HCT116 (cell line): Measurements from ENCODE around the gene ID1. TPM values are rescaled to one million over a fixed set of nuclear protein-coding genes. Genes with fewer than 3 reads are reported as not detected.

ENCODE experiments used
- ATAC-seq: fragments of 200-7000 bp; cut with Tn5 transposase; 2 replicates; pipeline ENCODE4 v1.9.1; 2020; ENCODE audit warnings: mild to moderate bottlenecking, moderate library complexity
- BruUV-seq: library from RNA; stranded (reverse); fragments of 400-500 nt; replicated peaks from 2 replicates; lab custom pipeline; 2021; lab: Mats Ljungman, UMichigan
- CTCF ChIA-PET: fragments of 300-600 bp; sonication (Branson Sonifier 250); formaldehyde crosslinking; loops from one replicate; lab custom pipeline; 2021; ENCODE audit warnings: antibody characterized with exemption; lab: Charles Lee
- POLR2A ChIA-PET: fragments of 300-600, 350-600 bp; sonication (Branson Sonifier 250); formaldehyde crosslinking; loops from one replicate; lab custom pipeline; 2021; ENCODE audit warnings: antibody characterized with exemption; lab: Charles Lee
- RAD21 ChIA-PET, 2 experiments: fragments of 300-600 bp; sonication (Branson Sonifier 250); formaldehyde crosslinking; loops; one replicate each; lab custom pipeline; 2023; ENCODE audit warnings: low total read pairs in 2 of 2; ENCODE audit not compliant: uncharacterized antibody in 2 of 2, unreplicated experiment in 2 of 2, low non-redundant PET in 1 of 2; lab: Charles Lee
- DNase-seq: peaks from one replicate; pipeline ENCODE4 v3.0.0-alpha.2; 2010; ENCODE audit warnings: low read depth, low spot score
- H2AFZ ChIP-seq: fragments of 200-600 bp; shearing (Covaris generic), sonication (generic); 2 replicates; pipeline ENCODE4 v1.6.1; 2017; ENCODE audit warnings: low read depth, mixed run types, mixed read lengths, antibody characterized with exemption, low read length; ENCODE audit not compliant: poor library complexity, severe bottlenecking
- H3K27ac ChIP-seq: 2 replicates; pipeline ENCODE4 v1.5.1; 2012; ENCODE audit warnings: low read depth, low read length
- H3K27me3 ChIP-seq: fragments of 200-600 bp; sonication (generic); 2 replicates; pipeline ENCODE4 v1.6.1; 2016; ENCODE audit warnings: mixed run types, low read length, mixed read lengths; ENCODE audit not compliant: insufficient read depth
- H3K36me3 ChIP-seq, 2 experiments: fragments of 200-500 bp in 1 of 2; fragments of 200-600 bp in 1 of 2; sonication (Bioruptor generic) in 1 of 2; sonication (generic) in 1 of 2; 2 replicates each; pipeline versions ENCODE4 v1.5.1 to v1.6.1; 2014 to 2016; ENCODE audit warnings: low read length in 2 of 2, inconsistent platforms in 1 of 2, mixed read lengths in 1 of 2, mixed run types in 1 of 2; ENCODE audit not compliant: insufficient read depth in 2 of 2, control insufficient read depth in 1 of 2
- H3K4me1 ChIP-seq, 2 experiments: fragments of 200-600 bp in 1 of 2; sonication (generic) in 1 of 2; 2 replicates each; pipeline versions ENCODE4 v1.5.1 to v1.6.1; 2012 to 2017; ENCODE audit warnings: low read length in 2 of 2, inconsistent platforms in 1 of 2, mild to moderate bottlenecking in 1 of 2, mixed read lengths in 1 of 2, mixed run types in 1 of 2, moderate library complexity in 1 of 2; ENCODE audit not compliant: insufficient read depth in 2 of 2, control insufficient read depth in 1 of 2
- H3K4me2 ChIP-seq: fragments of 200-600 bp; sonication (generic); 2 replicates; pipeline ENCODE4 v1.6.1; 2017; ENCODE audit warnings: mixed run types, low read length, mixed read lengths
- H3K4me3 ChIP-seq, 2 experiments: fragments of 200-600 bp in 1 of 2; sonication (generic) in 1 of 2; replicated peaks in 1 of 2; 2 replicates each; pipeline ENCODE4 v1.5.1; 2011 to 2016; ENCODE audit warnings: low read length in 2 of 2, control low read depth in 1 of 2, low read depth in 1 of 2, mild to moderate bottlenecking in 1 of 2, mixed read lengths in 1 of 2, mixed run types in 1 of 2
- H3K79me2 ChIP-seq: fragments of 200-600 bp; sonication (generic); 2 replicates; pipeline ENCODE4 v1.6.1; 2017; ENCODE audit warnings: mild to moderate bottlenecking, mixed run types, low read length, moderate library complexity, mixed read lengths; ENCODE audit not compliant: insufficient read depth
- H3K9ac ChIP-seq: fragments of 200-600 bp; sonication (generic); 2 replicates; pipeline ENCODE4 v1.6.1; 2016; ENCODE audit warnings: low read length, mixed read lengths
- H3K9me2 ChIP-seq: fragments of 200-600 bp; sonication (generic), shearing (Covaris generic); 2 replicates; pipeline ENCODE4 v1.6.1; 2017; ENCODE audit warnings: mixed run types, mild to moderate bottlenecking, moderate library complexity; ENCODE audit not compliant: insufficient read depth
- H3K9me3 ChIP-seq, 2 experiments: fragments of 200-500 bp in 1 of 2; fragments of 200-600 bp in 1 of 2; sonication (Bioruptor generic) in 1 of 2; sonication (generic) in 1 of 2; 2 replicates each; pipeline ENCODE4 v1.6.1; 2014 to 2017; ENCODE audit warnings: low read length in 2 of 2, mixed read lengths in 2 of 2, inconsistent platforms in 1 of 2, low read depth in 1 of 2, mild to moderate bottlenecking in 1 of 2, mixed run types in 1 of 2, moderate library complexity in 1 of 2; ENCODE audit not compliant: control insufficient read depth in 1 of 2, insufficient read depth in 1 of 2
- H4K20me1 ChIP-seq: fragments of 200-600 bp; sonication (generic), shearing (Covaris generic); 2 replicates; pipeline ENCODE4 v1.6.1; 2017; ENCODE audit warnings: mixed run types, mild to moderate bottlenecking, moderate library complexity; ENCODE audit not compliant: insufficient read depth
- CBX3 ChIP-seq: IDR thresholded peaks from 2 replicates; pipeline ENCODE4 v1.6.1; 2012; ENCODE audit warnings: low read depth
- CEBPB ChIP-seq: IDR thresholded peaks from 2 replicates; pipeline ENCODE4 v1.6.1; 2012; ENCODE audit warnings: low read depth
- CTCF ChIP-seq, 3 experiments: fragments of 200-600 bp in 1 of 3; sonication (generic) in 1 of 3; IDR thresholded peaks in 2 of 3; conservative IDR thresholded peaks in 1 of 3; 2 replicates each; pipeline ENCODE4 v1.5.1; 2012 to 2017; ENCODE audit warnings: low read depth in 2 of 3, low read length in 2 of 3, antibody characterized with exemption in 1 of 3, borderline replicate concordance in 1 of 3, control low read depth in 1 of 3, mild to moderate bottlenecking in 1 of 3, mixed read lengths in 1 of 3, mixed run types in 1 of 3, moderate library complexity in 1 of 3; ENCODE audit not compliant: insufficient read depth in 1 of 3
- EGR1 ChIP-seq: IDR thresholded peaks from 2 replicates; pipeline ENCODE4 v1.6.1; 2012; ENCODE audit warnings: low read depth
- ELF1 ChIP-seq: IDR thresholded peaks from 2 replicates; pipeline ENCODE4 v1.6.1; 2012; ENCODE audit warnings: low read depth, borderline replicate concordance
- EZH2phosphoT487 ChIP-seq: fragments of 200-600 bp; IDR thresholded peaks from 2 replicates; pipeline ENCODE4 v1.6.1; 2018; ENCODE audit warnings: antibody characterized with exemption, borderline replicate concordance
- FOSL1 ChIP-seq: IDR thresholded peaks from 2 replicates; pipeline ENCODE4 v1.6.1; 2012; ENCODE audit warnings: low read depth
- JUND ChIP-seq: IDR thresholded peaks from 2 replicates; pipeline ENCODE4 v1.6.1; 2012
- POLR2A ChIP-seq: IDR thresholded peaks from 2 replicates; pipeline ENCODE4 v1.7.0; 2011; ENCODE audit warnings: borderline replicate concordance; ENCODE audit not compliant: insufficient read depth, insufficient read length; ENCODE audit errors: extremely low read depth
- POLR2AphosphoS5 ChIP-seq: IDR thresholded peaks from 2 replicates; pipeline ENCODE4 v1.6.1; 2011; ENCODE audit warnings: mild to moderate bottlenecking, low read depth, low read length, moderate library complexity
- SIN3A ChIP-seq: IDR thresholded peaks from 2 replicates; pipeline ENCODE4 v1.6.1; 2012; ENCODE audit warnings: low read depth
- SP1 ChIP-seq: IDR thresholded peaks from 2 replicates; pipeline ENCODE4 v1.6.1; 2012; ENCODE audit warnings: low read depth
- SRF ChIP-seq: IDR thresholded peaks from 2 replicates; pipeline ENCODE4 v1.6.1; 2012; ENCODE audit warnings: low read depth
- TCF7L2 ChIP-seq: IDR thresholded peaks from 2 replicates; pipeline ENCODE4 v1.7.0; 2011; ENCODE audit warnings: borderline replicate concordance, inconsistent platforms; ENCODE audit not compliant: insufficient read depth, insufficient read length; ENCODE audit errors: extremely low read depth
- YY1 ChIP-seq: IDR thresholded peaks from 2 replicates; pipeline ENCODE4 v1.6.1; 2011; ENCODE audit warnings: low read length, low read depth, moderate library complexity, mild to moderate bottlenecking; ENCODE audit not compliant: insufficient replicate concordance; ENCODE audit errors: extremely low read depth
- ZBTB33 ChIP-seq: IDR thresholded peaks from 2 replicates; pipeline ENCODE4 v1.6.1; 2011; ENCODE audit warnings: mild to moderate bottlenecking, low read length, moderate library complexity; ENCODE audit not compliant: insufficient replicate concordance; ENCODE audit errors: extremely low read depth
- ZFX ChIP-seq: fragments of 450-650 bp; IDR thresholded peaks from 2 replicates; pipeline ENCODE4 v1.6.1; 2017
- ZNF274 ChIP-seq: fragments of 200-500 bp; sonication (Bioruptor generic); IDR thresholded peaks from 2 replicates; pipeline ENCODE4 v1.6.1; 2014; ENCODE audit warnings: mild to moderate bottlenecking, low read depth, low read length, inconsistent platforms
- intact Hi-C: fragments of 100-400 bp; cut with micrococcal nuclease; formaldehyde crosslinking; loops from 2 replicates; pipeline ENCODE4 v1.10.0; 2022
- total RNA-seq: library from RNA; stranded (reverse); gene quantifications from one replicate; pipeline ENCODE4 v1.2.1, GENCODE V29; 2021; ENCODE audit not compliant: unreplicated experiment
- TF ChIP-seq, protein P1 (sequence below): IDR thresholded peaks from 2 replicates; pipeline ENCODE4 v1.6.1; 2012; ENCODE audit warnings: low read depth
- TF ChIP-seq, protein P2 (sequence below): IDR thresholded peaks from 2 replicates; pipeline ENCODE4 v1.6.1; 2012

The ID1 gene
- total RNA-seq, 1 experiment from 2014 or later: 811 TPM

DNA sequence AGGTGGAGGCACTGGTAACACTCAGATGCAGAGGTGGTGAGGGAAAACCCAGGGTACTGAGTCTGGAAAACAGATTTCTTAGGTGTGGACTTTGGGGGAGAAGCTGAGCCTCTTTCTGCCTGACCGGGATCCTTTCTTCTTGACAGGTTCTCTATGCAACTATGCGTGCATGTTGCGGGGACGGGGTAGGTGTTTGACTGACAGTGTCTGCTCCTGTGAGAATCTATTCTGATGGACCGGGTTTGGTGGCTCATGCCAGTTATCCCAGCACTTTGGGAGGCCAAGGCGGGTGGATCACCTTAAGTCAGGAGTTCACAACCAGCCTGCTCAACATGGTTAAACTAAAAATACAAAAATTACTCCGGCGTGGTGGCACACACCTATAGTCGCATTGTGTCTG is 27.9 kb upstream of the ID1 start:
- Histone ChIP-seq H3K27ac (peak overlapping the region; percentile 20; the same call in 1 of the 2 replicates), H2AFZ (no peak overlapping the region), H3K9me3 (no peaks in the 10 kb centered on the region), H3K4me3 (no peak overlapping the region), H3K9me2 (no peaks in the 10 kb centered on the region), H4K20me1 (no peaks in the 10 kb centered on the region), H3K4me2 (no peak overlapping the region), H3K4me1 (peaks cover 32 to 42% of the 10 kb centered on the region in 2 experiments), H3K27me3 (no peaks in the 10 kb centered on the region), H3K36me3 (no peaks in the 10 kb centered on the region)
- CTCF ChIA-PET: interaction anchor here (0.6 to 1.6 kb wide), 3 partner anchors 17 to 36 kb away, joined by 3 to 9 read pairs (median 6); no protein-coding TSS in a partner anchor
- no peak for DNase-seq
- POLR2A ChIA-PET: interaction anchor here (0.8 to 28.6 kb wide), 6 partner anchors 9 to 145 kb away, joined by 3 to 1106 read pairs (median 6); partner anchors contain the start of genes BCL2L1 and ID1
- TSS peak; percentile 95 for BruUV-seq
- intact Hi-C loops: no loop called here
- no peak for ATAC-seq
- no peak for TF ChIP-seq CEBPB
- no peak for TF ChIP-seq YY1
- TF ChIP-seq, protein P1, sequence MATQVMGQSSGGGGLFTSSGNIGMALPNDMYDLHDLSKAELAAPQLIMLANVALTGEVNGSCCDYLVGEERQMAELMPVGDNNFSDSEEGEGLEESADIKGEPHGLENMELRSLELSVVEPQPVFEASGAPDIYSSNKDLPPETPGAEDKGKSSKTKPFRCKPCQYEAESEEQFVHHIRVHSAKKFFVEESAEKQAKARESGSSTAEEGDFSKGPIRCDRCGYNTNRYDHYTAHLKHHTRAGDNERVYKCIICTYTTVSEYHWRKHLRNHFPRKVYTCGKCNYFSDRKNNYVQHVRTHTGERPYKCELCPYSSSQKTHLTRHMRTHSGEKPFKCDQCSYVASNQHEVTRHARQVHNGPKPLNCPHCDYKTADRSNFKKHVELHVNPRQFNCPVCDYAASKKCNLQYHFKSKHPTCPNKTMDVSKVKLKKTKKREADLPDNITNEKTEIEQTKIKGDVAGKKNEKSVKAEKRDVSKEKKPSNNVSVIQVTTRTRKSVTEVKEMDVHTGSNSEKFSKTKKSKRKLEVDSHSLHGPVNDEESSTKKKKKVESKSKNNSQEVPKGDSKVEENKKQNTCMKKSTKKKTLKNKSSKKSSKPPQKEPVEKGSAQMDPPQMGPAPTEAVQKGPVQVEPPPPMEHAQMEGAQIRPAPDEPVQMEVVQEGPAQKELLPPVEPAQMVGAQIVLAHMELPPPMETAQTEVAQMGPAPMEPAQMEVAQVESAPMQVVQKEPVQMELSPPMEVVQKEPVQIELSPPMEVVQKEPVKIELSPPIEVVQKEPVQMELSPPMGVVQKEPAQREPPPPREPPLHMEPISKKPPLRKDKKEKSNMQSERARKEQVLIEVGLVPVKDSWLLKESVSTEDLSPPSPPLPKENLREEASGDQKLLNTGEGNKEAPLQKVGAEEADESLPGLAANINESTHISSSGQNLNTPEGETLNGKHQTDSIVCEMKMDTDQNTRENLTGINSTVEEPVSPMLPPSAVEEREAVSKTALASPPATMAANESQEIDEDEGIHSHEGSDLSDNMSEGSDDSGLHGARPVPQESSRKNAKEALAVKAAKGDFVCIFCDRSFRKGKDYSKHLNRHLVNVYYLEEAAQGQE: no peak
- TF ChIP-seq EZH2phosphoT487: no peak
- TF ChIP-seq CBX3: no peak
- TF ChIP-seq JUND: no peak
- TF ChIP-seq ZFX: no peak
- no peak for TF ChIP-seq SIN3A
- TF ChIP-seq SRF: no peak
- no peak for TF ChIP-seq POLR2AphosphoS5
- TF ChIP-seq FOSL1: no peak
- no peak for TF ChIP-seq ELF1
- TF ChIP-seq SP1: no peak
- TF ChIP-seq ZNF274: no peak
- no peak for TF ChIP-seq CTCF (IDR thresholded peaks at IDR 0.05 in 2 of 3, conservative IDR thresholded peaks at IDR 0.05 in 1 of 3; ENCODE audit: borderline replicate concordance in 1 of 3, insufficient read depth in 1 of 3, low read depth in 2 of 3, low read length in 2 of 3)
- TF ChIP-seq, protein P2, sequence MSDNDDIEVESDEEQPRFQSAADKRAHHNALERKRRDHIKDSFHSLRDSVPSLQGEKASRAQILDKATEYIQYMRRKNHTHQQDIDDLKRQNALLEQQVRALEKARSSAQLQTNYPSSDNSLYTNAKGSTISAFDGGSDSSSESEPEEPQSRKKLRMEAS: no peak
- no peak for TF ChIP-seq POLR2A
- TF ChIP-seq ZBTB33: no peak
- TF ChIP-seq TCF7L2: no peak
- no peak for TF ChIP-seq EGR1
- TF ChIP-seq, all 23 proteins: peak for 0
- RAD21 ChIA-PET: no interaction called here
- H3K79me2 ChIP-seq: 0 out of 2 replicates have a peak, but pooled peaks cover 7% of the 10 kb centered on the region
- H3K9ac ChIP-seq: no peak overlapping the region
